ENCODE data around the gene EXOC3.

The EXOC3 gene

DNA sequence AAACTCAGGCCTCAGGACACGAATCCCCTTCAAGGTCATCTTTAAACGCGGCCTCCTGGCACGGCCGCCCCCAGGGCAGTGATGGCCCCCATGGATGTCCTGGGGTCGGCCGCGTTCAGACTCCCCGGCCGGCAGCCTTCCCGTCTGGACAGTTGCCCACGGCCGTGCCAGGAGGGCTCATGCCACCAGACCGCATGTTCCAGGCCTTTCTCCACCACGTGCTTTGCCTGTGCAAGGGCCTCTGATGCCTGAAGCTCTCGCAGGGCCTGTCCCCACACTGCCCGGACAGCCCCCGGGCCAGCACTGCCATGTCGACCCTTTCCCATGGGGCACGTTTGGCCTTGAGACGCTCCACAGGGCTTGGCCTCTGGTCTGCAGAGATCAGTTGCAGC, 46.7 kb downstream of the EXOC3 start:
- no peak for DNase-seq

- DNase-seq: no peak
These were observed 47.4 kb downstream of the EXOC3 start for GRCh38 chr5:490116-491106.

- DNase-seq: no peak
These were observed 48.3 kb downstream of the EXOC3 start for GRCh38 chr5:491119-491855.

GRCh38 chr5:491856-492155, 48.8 kb downstream of the EXOC3 start:
- DNase-seq: no peak

GRCh38 chr5:492314-492893, 49.4 kb downstream of the EXOC3 start:
- DNase-seq: no peak

- DNase-seq: no peak
These were observed 50.2 kb downstream of the EXOC3 start for GRCh38 chr5:493119-493701.

DNA sequence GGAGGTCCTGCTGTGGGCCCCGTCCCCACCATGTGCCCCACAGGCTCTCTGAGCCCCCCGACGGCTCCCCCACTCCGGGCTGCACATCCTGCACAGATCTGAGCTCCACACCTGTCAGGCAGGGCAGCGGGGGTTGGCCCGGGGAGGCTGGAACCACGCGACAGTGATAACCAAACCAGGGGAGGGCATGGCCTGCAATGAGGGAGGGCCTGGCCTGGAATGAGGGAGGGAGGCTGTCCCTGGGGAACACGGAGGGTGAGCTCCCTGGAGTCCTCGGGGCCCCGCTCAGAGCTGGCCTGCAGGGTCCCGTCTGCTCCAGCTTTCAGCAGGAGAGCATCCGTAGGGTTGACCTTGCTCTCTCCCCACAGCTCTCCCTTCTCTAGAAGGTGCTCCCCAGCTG, 50.8 kb downstream of the EXOC3 start:
- DNase-seq: no peak

DNA sequence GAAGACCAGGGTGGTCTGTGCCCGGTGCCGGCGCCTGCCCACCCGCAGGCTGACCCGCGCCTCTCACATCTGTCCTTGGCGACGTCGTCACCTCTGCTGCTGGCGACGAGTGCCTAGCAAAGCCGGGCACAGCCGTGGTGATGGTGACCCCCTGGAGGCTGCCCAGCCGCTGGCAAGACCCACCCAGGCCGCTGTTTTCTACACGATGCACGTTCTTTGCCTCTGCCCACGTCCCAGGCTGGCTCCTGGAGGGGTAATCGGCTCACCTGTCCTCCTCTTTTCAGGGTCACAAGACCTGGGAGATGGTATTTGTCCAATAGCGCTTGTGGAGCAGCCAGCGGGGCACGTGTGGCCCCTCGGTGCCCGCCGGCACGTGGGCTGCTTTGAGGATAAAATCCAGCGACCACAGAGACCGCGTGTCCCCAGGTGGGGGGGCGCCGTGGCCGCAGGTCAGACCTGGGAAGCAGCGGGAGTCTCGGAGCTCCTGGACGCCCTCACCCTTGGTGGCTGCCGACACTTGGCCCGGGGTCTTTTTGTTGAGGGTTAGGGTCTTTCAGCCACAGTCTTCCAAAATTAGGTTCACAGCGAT, 51.8 kb downstream of the EXOC3 start:
- DNase-seq: no peak

GRCh38 chr5:496028-496427, 53.1 kb downstream of the EXOC3 start:
- no peak for DNase-seq

- no peak for DNase-seq
These were observed 54.2 kb downstream of the EXOC3 start for GRCh38 chr5:497090-497700.

DNA sequence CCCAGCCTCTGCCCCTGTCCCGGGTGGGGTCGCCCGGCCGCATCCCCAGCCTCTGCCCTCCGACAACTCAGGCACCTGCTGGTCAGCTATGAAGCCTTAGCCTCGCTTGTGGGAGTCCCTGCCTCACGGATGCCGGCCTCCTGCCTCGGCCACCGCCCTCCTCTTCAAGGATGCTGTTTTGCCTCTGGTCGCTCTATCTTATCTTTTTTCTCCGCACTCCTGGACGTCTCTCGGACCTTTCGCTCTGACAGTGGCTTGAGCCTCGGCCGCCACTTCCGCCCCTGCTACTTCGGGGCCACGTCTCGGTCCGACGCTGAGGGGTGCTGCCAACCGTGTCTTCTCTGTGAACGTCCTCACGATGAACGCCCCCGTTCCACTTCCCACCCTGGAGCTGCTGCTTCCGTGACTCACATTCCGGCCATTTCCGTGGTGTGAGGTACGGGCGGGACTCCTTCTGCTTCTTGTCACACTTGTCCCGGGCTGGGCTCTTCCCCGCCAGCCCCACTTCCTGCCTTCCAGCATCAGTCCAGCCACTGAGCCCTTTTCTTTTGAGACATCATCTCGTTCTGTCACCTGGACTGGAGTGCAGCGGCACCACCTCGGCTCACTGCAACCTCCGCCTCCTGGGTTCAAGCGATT, 55.0 kb downstream of the EXOC3 start:
- no peak for DNase-seq

- DNase-seq: no peak
These were observed 56.5 kb downstream of the EXOC3 start for GRCh38 chr5:499233-500209.

DNA sequence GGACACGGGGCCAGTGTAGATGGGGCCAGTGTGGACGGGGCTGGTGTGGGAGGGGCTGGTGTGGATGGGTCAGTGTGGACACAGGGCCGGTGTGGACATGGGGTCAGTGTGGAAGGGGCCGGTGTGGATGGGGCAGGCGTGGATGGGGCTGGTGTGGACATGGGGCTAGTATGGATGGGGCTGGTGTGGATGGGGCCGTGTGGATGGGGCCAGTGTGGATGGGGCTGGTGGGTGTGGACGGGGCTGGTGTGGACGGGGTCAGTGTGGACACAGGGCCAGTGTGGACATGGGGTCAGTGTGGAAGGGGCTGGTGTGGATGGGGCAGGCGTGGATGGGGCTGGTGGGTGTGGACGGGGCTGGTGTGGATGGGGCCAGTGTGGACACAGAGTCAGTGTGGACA, 57.5 kb downstream of the EXOC3 start:
- DNase-seq: no peak

- DNase-seq: no peak
These were observed 58.3 kb downstream of the EXOC3 start for GRCh38 chr5:501105-501830.

GRCh38 chr5:501831-502184, 58.8 kb downstream of the EXOC3 start:
- no peak for DNase-seq

DNA sequence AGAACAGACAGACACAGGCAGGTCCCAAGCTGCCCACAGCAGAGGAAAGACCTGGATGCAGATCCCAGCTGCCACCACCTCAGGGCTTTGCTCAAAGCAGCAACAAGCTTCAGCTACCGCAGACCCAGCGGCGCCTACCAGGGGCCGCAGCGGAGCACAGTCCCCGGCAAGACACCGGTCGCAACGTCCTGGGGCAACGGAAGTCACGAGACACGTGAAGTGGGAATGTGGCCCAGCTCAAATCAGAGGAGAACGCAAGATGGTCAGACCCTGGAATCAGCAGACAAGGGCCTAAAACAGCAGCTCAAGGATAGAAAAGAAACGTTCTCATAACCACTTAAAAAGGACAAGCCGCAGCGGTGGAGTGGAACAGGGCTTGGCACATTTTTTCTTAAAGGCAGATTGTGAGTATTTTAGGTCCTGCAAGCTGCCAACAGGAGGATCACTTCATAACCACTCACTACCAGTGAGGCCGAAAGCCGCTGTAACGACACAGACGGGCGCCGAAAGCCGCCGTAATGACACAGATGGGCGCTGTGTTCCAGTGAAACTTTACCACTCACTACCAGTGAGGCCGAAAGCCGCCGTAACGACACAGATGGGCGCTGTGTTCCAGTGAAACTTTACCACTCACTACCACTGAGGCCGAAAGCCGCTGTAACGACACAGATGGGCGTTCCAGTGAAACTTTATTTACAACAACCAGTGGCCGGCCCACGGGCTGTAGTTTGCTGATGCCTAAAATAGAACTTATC, 59.5 kb downstream of the EXOC3 start:
- no peak for DNase-seq

DNA sequence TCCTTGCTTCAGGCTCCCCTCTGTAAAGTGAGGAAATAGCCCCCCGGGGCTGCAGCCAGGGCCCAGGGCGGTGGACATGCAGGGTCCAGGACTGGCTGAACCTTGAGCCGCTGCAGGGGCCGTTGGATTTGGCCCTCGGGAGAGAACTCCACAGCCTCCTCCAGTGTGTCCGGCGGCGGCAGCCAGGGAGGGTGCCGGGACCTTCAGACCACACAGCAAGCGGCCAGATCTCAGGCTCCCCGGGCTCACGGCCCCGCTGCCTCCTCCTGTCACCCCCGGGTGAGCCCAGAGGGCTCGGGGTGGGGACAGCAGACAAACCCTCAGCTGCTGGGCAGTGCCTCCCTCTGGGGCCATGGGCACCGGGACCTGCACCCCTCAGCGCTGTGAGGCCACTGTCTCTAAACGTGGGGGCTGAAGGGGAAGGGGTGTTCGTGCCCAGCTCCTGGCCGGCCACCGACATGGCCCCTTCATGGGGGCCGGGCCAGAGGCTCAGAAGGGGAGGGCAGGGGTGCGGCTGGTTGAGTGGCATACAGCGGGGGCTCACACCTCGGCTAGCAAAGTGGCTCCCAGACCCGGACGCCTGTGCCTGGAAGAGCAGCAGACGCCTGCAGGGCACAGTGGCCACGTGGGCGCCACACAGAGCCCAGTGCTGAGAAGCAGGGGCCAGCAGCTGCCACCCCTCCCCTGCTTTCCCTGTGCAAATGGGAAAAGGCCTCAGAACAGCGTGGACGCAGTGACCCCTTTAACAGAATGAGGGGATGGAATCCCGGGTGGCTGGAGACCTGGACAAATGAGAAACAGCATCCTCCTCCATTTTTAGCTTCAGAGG, 61.6 kb downstream of the EXOC3 start:
- DNase-seq: no peak

- DNase-seq: no peak
These were observed 63.1 kb downstream of the EXOC3 start for GRCh38 chr5:505951-506525.
